HG03025 (cell line): ENCODE measurements around the gene ST8SIA6.

Source experiments
- ATAC-seq: cut with Tn5 transposase; IDR thresholded peaks from one replicate; pipeline ENCODE4 v1.9.1; 2021; ENCODE audit warnings: mild to moderate bottlenecking, moderate library complexity; ENCODE audit not compliant: unreplicated experiment, low FRiP score

Gene ST8SIA6

GRCh38 chr10:17387861-17388503, 66.4 kb downstream of the ST8SIA6 start:
- ATAC-seq, result no peak

GRCh38 chr10:17386616-17387075, 67.7 kb downstream of the ST8SIA6 start:
- no peak for ATAC-seq

DNA sequence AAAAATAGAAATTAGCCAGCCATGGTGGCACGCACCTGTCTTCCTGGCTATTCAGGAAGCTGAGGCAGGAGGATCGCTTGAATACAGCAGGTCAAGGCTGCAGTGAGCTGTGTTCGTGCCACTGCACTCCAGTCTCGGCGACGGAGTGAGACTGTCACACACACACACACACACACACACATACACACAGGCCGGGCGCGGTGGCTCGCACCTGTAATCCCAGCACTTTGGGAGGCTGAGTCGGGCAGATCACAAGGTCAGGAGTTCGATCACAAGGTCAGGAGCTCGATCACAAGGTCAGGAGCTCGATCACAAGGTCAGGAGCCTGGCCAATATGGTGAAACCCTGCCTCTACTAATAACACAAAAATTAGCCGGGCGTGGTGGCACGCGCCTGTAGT, 68.4 kb downstream of the ST8SIA6 start:
- no peak for ATAC-seq

GRCh38 chr10:17385066-17385465, 69.3 kb downstream of the ST8SIA6 start:
- no peak for ATAC-seq

DNA sequence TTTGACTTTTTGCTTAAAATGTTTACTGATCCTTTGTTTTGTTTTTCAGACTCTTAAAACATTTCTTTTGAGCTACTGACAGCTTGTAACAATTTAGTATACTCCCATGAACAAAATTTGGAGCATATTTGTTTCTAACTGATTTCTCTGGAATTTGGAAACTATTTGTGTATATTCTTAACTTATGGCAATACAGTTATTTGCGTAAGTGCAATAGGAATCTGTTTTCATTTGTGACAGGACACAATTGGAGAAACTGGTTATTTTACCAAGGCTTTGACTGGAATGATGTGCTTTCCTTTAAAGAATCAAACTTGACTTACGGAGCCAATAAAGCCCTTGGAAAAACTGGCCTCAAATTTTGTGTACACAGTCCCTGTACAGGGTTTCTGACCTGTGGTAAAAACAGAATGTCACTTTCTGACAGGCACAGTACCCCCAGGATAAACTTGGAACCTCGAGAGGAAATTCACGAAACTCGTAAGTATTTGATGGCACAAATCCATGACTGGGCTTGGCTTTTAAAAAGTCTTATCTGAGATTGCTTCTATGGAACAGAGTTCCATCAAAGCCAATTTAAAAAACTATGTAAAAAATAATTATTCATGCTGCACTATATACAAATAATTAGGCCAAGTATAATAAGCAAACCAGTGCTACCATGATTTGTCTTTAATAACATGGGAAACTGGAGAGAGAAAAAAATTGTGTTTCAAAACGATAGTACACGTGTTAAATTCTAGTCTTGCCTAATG, 70.4 kb downstream of the ST8SIA6 start:
- no peak for ATAC-seq

GRCh38 chr10:17381502-17382142, 72.8 kb downstream of the ST8SIA6 start:
- ATAC-seq, result no peak

DNA sequence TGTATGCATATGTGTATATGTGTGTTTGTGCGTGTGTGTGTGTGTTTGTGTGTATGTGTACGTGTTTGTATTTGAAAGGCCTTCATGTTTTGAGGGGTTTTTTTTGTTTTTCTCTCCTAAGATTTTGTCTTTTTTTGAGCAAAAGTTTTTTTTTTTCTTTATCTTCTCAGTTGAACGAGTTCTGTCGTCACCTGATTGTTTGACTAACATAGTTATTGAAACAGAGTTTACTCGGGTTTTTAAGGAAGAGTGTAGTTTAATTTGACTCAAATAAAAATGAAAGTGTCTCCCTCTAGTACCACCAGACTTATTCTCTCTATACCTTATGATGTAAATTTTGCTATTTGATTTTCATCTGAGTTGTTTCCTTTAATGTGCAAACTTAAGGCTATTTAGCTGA, 73.5 kb downstream of the ST8SIA6 start:
- no peak for ATAC-seq

GRCh38 chr10:17380016-17380415, 74.4 kb downstream of the ST8SIA6 start:
- ATAC-seq, result no peak

- ATAC-seq, result no peak
Measured at GRCh38 chr10:17379151-17379690, 75.2 kb downstream of the ST8SIA6 start.

GRCh38 chr10:17375936-17376584, 78.3 kb downstream of the ST8SIA6 start:
- ATAC-seq, result no peak

DNA sequence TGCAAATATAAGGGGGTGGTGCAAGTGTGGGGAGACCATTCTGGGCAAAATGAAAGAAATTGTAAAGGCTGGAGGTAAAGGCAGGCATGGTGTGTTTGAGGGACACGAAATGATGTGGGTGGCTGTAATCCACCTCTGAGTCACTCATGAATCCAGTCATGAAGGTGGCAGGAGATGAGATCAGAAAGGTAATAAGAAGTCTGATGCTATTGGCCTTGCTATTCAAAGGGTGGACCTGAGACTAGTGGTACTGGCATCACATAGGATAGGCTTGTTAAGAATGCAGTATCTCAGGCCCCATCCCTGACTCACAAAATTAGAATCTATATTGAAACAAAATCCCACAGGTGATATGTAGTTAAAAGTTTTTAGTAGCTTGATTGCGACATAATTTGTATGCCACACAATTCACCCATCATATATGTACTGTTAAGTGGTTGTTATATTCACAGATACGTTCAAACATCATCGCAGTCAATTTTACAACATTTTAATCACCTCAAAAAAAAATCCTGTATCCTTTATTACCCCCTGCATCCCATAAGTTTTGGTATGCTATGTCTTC, 85.6 kb downstream of the ST8SIA6 start:
- no peak for ATAC-seq

GRCh38 chr10:17366705-17367104, 87.7 kb downstream of the ST8SIA6 start:
- no peak for ATAC-seq

- no peak for ATAC-seq
Measured at GRCh38 chr10:17365402-17365801, 89.0 kb downstream of the ST8SIA6 start.

- no peak for ATAC-seq
Measured at GRCh38 chr10:17358461-17358860, 95.9 kb downstream of the ST8SIA6 start.

- ATAC-seq, result no peak
Measured at GRCh38 chr10:17357781-17358180, 96.6 kb downstream of the ST8SIA6 start.

DNA sequence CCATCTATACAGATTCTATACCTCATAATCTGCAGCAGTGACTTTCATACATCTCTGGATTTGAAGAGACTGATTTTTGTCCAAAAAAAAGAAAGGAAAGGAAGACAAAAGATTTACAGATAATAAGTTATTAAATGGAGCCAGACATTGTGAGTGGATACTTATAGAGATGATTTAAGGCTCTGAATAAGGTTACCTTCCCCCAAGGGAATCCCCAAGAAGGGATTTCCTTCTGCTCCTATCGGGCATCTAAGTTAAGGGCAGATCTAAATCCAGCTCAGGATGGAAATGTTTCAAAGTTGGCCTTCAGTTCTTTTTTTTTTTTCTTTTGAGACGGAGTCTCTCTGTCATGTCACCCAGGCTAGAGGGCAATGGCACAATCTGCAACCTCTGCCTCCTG, 97.6 kb downstream of the ST8SIA6 start:
- ATAC-seq, result no peak

DNA sequence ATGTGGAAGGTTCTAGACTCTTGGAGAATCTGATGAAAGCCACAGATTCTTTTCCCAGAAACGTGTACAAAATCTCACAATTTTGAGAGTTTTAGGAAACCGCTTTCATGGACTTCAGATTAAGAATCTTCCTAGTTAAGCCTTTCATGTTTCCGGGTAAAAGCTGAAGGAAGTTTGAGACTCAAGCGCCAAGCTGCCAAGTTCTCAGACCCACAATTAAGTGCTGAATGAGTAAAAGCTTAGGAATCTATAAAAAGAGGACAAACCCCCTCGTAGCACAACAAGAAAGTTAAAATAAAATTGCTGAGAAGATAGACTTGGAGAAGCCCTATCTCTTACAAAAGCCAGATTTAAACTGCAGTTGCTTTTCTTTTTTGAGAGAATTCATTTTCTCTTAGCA, 99.6 kb downstream of the ST8SIA6 start:
- ATAC-seq, result no peak

- no peak for ATAC-seq
Measured at GRCh38 chr10:17353568-17354300, 100.7 kb downstream of the ST8SIA6 start.

GRCh38 chr10:17352583-17352982, 101.8 kb downstream of the ST8SIA6 start:
- ATAC-seq, result no peak

DNA sequence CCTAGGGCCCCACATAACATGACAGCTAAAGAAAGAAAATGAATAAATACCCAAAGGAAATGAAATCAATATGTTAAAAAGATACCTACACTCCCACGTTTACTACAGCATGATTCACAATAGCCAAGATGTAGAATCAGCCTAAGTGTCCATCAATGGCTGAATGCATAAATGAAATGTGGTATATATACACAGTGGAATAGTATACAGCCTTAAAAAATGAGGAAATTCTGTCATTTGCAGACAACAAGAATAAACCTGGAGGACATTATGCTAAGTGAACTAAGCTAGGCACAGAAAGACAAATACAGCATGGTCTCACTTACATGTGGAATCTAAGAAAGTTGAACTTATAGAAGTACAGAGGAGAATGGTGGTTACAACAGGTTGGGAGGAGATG, 102.9 kb downstream of the ST8SIA6 start:
- no peak for ATAC-seq
